HG02571 (cell line): ENCODE data around the gene BICDL2.
A peak's percentile ranks its signal among the peaks of the same experiment; 100 is the strongest.

ENCODE experiments used
- ATAC-seq: cut with Tn5 transposase; IDR thresholded peaks from one replicate; pipeline ENCODE4 v1.9.1; 2021; ENCODE audit warnings: mild to moderate bottlenecking, moderate library complexity; ENCODE audit not compliant: unreplicated experiment

Gene BICDL2

GRCh38 chr16:3026609-3027488, 9.9 kb downstream of the BICDL2 start:
- ATAC-seq, result no peak

- ATAC-seq, result no peak
These were observed 10.8 kb downstream of the BICDL2 start for GRCh38 chr16:3026003-3026378.

GRCh38 chr16:3025032-3026002, 11.4 kb downstream of the BICDL2 start:
- ATAC-seq, result no peak

- ATAC-seq, result peak; percentile 65
These were observed 12.9 kb downstream of the BICDL2 start, which contains the start of the genes HCFC1R1 and THOC6 for GRCh38 chr16:3023669-3024478. Gene HCFC1R1 (minus strand): TSS chr16:3023942. CDS start chr16:3023941, 1 bp downstream. Gene THOC6 (plus strand): TSS chr16:3024035. CDS start chr16:3024327, 292 bp downstream.

GRCh38 chr16:3023415-3023668, 13.4 kb downstream of the BICDL2 start:
- no peak for ATAC-seq

- ATAC-seq, result no peak
These were observed 13.9 kb downstream of the BICDL2 start for GRCh38 chr16:3022684-3023414.

- ATAC-seq, result no peak
These were observed 14.5 kb downstream of the BICDL2 start for GRCh38 chr16:3022208-3022683.

GRCh38 chr16:3021449-3022207, 15.1 kb downstream of the BICDL2 start:
- no peak for ATAC-seq

- ATAC-seq, result no peak
These were observed 15.9 kb downstream of the BICDL2 start for GRCh38 chr16:3020604-3021448.

- no peak for ATAC-seq
These were observed 16.5 kb downstream of the BICDL2 start, which contains the start of gene TNFRSF12A for GRCh38 chr16:3020247-3020603. Gene TNFRSF12A (plus strand): TSS chr16:3020368. CDS start chr16:3020398, 30 bp downstream.

GRCh38 chr16:3019594-3020246, 17.0 kb downstream of the BICDL2 start:
- ATAC-seq, result no peak

GRCh38 chr16:3017794-3018506, 18.8 kb downstream of the BICDL2 start, which contains the start of gene CLDN6:
Gene CLDN6 (minus strand): TSS chr16:3018183. CDS start chr16:3016021, 2,162 bp downstream.
- ATAC-seq, result no peak

GRCh38 chr16:3017344-3017743, 19.4 kb downstream of the BICDL2 start:
- ATAC-seq, result no peak

- ATAC-seq, result no peak
These were observed 20.8 kb downstream of the BICDL2 start for GRCh38 chr16:3015865-3016521.

- ATAC-seq, result no peak
These were observed 21.8 kb downstream of the BICDL2 start for GRCh38 chr16:3014971-3015370.

GRCh38 chr16:3013998-3014690, 22.6 kb downstream of the BICDL2 start:
- ATAC-seq, result no peak
